Endothelial cell (in vitro differentiated cells): Measurements from ENCODE around the gene MITF. TPM values are rescaled to one million over a fixed set of nuclear protein-coding genes. Genes with fewer than 3 reads are reported as not detected.

Experiments used
- DNase-seq: peaks from one replicate; pipeline ENCODE4 v3.0.0; 2021; ENCODE audit warnings: low spot score
- H3K27ac Mint-ChIP-seq: one replicate; pipeline ENCODE4 v1.8.0; 2021; ENCODE audit warnings: mixed read lengths, inconsistent platforms; ENCODE audit not compliant: unreplicated experiment
- H3K27me3 Mint-ChIP-seq: one replicate; pipeline ENCODE4 v1.8.0; 2021; ENCODE audit warnings: mild to moderate bottlenecking, moderate library complexity, mixed read lengths, inconsistent platforms; ENCODE audit not compliant: unreplicated experiment
- H3K36me3 Mint-ChIP-seq: one replicate; pipeline ENCODE4 v1.8.0; 2021; ENCODE audit warnings: mild to moderate bottlenecking, low read depth, mixed read lengths, inconsistent platforms; ENCODE audit not compliant: unreplicated experiment
- H3K4me1 Mint-ChIP-seq: one replicate; pipeline ENCODE4 v1.8.0; 2021; ENCODE audit warnings: mild to moderate bottlenecking, mixed read lengths, inconsistent platforms; ENCODE audit not compliant: unreplicated experiment
- H3K4me3 Mint-ChIP-seq: one replicate; pipeline ENCODE4 v1.8.0; 2021; ENCODE audit warnings: mild to moderate bottlenecking, mixed read lengths, inconsistent platforms; ENCODE audit not compliant: unreplicated experiment
- H3K9me3 Mint-ChIP-seq: one replicate; pipeline ENCODE4 v1.8.0; 2021; ENCODE audit warnings: mixed read lengths, inconsistent platforms; ENCODE audit not compliant: unreplicated experiment
- total RNA-seq: library from RNA; stranded (reverse); fragmentation: NEBNext Ultra II Directional; extraction: Animal tissue kit (Norgen Biotek cat#: 25700); gene quantifications from one replicate; pipeline ENCODE4 v1.2.1, GENCODE V29; 2021; ENCODE audit not compliant: unreplicated experiment
- TF ChIP-seq, protein P1 (sequence below): fragments of 200-600 bp; sonication (generic); IDR thresholded peaks from one replicate; pipeline ENCODE4 v1.5.0; 2021; ENCODE audit warnings: antibody characterized with exemption; ENCODE audit not compliant: unreplicated experiment

Gene MITF
- total RNA-seq, 1 donor from 2014 or later: 1.7 TPM

DNA sequence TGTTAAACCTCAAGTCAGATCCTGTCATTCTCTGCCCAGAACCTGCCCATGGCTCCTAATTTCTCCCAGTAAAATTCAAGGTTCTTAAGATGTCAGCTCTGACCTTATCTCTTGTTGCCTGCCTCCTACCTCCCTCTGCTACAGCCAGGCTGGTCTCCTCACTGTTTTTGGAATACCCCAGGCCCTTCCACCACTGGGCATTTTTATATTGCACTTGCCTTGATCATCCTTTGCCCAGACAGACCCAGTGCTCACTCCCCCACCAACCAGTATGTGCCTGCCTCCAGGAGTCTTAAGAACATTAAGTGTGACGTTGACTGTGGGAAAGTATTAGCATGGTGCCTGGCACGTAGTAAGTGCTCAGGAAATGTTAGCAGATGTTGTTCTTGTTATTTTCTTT, 3.1 kb downstream of the MITF start:
- Mint-ChIP-seq H3K4me3 (no peak overlapping the region), H3K27ac (no peak overlapping the region), H3K36me3 (no peaks in the 10 kb centered on the region), H3K4me1 (peaks cover 22% of the 10 kb centered on the region), H3K9me3 (no peaks in the 10 kb centered on the region), H3K27me3 (peaks cover 8% of the 10 kb centered on the region)
- TF ChIP-seq, protein P1, sequence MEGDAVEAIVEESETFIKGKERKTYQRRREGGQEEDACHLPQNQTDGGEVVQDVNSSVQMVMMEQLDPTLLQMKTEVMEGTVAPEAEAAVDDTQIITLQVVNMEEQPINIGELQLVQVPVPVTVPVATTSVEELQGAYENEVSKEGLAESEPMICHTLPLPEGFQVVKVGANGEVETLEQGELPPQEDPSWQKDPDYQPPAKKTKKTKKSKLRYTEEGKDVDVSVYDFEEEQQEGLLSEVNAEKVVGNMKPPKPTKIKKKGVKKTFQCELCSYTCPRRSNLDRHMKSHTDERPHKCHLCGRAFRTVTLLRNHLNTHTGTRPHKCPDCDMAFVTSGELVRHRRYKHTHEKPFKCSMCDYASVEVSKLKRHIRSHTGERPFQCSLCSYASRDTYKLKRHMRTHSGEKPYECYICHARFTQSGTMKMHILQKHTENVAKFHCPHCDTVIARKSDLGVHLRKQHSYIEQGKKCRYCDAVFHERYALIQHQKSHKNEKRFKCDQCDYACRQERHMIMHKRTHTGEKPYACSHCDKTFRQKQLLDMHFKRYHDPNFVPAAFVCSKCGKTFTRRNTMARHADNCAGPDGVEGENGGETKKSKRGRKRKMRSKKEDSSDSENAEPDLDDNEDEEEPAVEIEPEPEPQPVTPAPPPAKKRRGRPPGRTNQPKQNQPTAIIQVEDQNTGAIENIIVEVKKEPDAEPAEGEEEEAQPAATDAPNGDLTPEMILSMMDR: no peak
- DNase-seq: no peak

GRCh38 chr3:69743975-69744906, 5.0 kb downstream of the MITF start:
- TF ChIP-seq, protein P1: no peak
- Mint-ChIP-seq H3K36me3 (no peaks in the 10 kb centered on the region), H3K4me1 (peaks cover 16% of the 10 kb centered on the region), H3K27ac (no peak overlapping the region), H3K4me3 (no peak overlapping the region), H3K27me3 (peaks cover 8% of the 10 kb centered on the region), H3K9me3 (no peaks in the 10 kb centered on the region)
- no peak for DNase-seq

- H3K4me3 Mint-ChIP-seq: no peak overlapping the region
- TF ChIP-seq, protein P1: no peak
- no peaks in the 10 kb centered on the region for H3K9me3 Mint-ChIP-seq
- H3K4me1 Mint-ChIP-seq: peaks cover 15% of the 10 kb centered on the region
- H3K36me3 Mint-ChIP-seq: no peaks in the 10 kb centered on the region
- H3K27ac Mint-ChIP-seq: no peak overlapping the region
- peaks cover 8% of the 10 kb centered on the region for H3K27me3 Mint-ChIP-seq
- DNase-seq: no peak
Observed at GRCh38 chr3:69745505-69745904, 6.2 kb downstream of the MITF start.

DNA sequence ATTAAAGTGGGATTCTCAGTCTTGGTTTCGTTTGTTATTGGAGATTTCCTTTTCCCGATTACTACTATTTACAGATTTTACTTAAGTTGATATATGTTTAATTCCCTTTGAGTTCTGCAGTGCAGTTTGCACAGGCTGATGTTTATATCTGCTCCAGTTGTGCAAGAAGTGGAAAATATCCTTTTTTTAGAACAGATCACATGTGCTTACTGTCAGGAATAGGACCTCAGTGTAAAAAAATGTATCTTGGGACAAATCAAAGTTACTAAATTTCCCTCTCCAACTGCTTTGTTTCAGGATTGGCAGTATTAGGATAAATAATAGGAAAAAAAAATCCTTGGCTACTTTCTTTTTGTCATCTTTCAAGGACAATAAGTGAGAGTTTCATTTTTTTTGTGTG, 6.9 kb downstream of the MITF start:
- no peaks in the 10 kb centered on the region for H3K9me3 Mint-ChIP-seq
- no peak overlapping the region for H3K27ac Mint-ChIP-seq
- no peaks in the 10 kb centered on the region for H3K36me3 Mint-ChIP-seq
- H3K4me3 Mint-ChIP-seq: no peak overlapping the region
- H3K27me3 Mint-ChIP-seq: peaks cover 2% of the 10 kb centered on the region
- peaks cover 9% of the 10 kb centered on the region for H3K4me1 Mint-ChIP-seq
- TF ChIP-seq, protein P1: no peak
- DNase-seq: no peak
